ENCODE data around the gene CCDC201. TPM values are rescaled to one million over a fixed set of nuclear protein-coding genes. Genes with fewer than 3 reads are reported as not detected.

The CCDC201 gene
- total RNA-seq, 4 donors from 2014 or later, result not detected

DNA sequence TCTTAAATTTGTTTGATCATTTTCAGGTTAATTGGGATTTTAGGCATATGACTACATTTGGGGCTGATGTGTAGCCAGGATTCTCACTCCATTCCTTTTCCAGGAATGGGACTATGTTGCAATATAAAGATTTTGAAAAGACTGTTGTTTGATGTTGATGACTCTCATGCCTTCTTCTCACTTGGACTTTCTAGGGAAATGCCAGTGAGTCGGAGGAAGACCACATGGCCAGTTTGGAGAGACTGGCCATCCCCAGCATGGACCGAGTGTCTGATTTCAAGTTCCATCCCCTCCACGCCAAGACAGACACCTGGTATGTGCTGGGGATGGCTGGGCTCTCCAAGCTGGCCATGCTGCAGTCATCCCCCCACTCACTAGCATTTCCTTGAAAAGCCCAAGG is 42.7 kb upstream of the CCDC201 start:
- Histone ChIP-seq H3K9me3 (no peaks in the 10 kb centered on the region), H3K4me1 (peaks cover 0 to 26% (median 0%) of the 10 kb centered on the region in 4 donors), H3K36me3 (peaks cover 0 to 16% (median 0%) of the 10 kb centered on the region in 3 donors), H3K27ac (no peak overlapping the region), H3K27me3 (peaks cover 0 to 45% of the 10 kb centered on the region in 2 donors), H3K4me3 (no peak overlapping the region)
- 87 to 88% methylated on average over 3 of the region's 3 CpGs for WGBS, 2 donors
- no peak for DNase-seq (ENCODE audit: low spot score in 2 of 2)
- TF ChIP-seq POLR2A (IDR thresholded peaks at IDR 0.05) (no peak), EP300 (IDR thresholded peaks at IDR 0.05) (no peak)
- TF ChIP-seq, protein P1, sequence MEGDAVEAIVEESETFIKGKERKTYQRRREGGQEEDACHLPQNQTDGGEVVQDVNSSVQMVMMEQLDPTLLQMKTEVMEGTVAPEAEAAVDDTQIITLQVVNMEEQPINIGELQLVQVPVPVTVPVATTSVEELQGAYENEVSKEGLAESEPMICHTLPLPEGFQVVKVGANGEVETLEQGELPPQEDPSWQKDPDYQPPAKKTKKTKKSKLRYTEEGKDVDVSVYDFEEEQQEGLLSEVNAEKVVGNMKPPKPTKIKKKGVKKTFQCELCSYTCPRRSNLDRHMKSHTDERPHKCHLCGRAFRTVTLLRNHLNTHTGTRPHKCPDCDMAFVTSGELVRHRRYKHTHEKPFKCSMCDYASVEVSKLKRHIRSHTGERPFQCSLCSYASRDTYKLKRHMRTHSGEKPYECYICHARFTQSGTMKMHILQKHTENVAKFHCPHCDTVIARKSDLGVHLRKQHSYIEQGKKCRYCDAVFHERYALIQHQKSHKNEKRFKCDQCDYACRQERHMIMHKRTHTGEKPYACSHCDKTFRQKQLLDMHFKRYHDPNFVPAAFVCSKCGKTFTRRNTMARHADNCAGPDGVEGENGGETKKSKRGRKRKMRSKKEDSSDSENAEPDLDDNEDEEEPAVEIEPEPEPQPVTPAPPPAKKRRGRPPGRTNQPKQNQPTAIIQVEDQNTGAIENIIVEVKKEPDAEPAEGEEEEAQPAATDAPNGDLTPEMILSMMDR (IDR thresholded peaks at IDR 0.05), result no peak

DNA sequence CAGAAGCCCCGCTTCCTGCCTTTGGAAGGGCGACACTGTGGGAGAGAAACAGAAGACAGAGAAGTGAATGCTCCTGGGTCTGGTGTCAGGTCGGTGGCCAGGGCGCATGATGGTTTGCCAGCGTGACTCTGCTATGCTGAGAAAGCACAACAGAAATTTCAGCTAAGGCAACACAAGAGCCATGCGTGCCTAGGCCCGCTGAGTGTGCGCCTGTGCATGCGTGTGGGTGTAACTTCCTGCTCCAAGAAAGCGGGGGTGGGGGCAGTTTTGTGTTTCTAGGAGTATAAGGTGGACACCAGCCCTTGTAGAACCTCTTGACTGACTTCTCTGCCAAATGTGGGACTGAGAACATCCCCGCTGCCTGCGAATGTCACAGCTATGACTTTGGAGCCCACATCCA is 42.0 kb upstream of the CCDC201 start:
- 86 to 91% methylated on average over 11 to 12 of the region's 12 CpGs for WGBS, 2 donors
- H3K9me3 ChIP-seq, result no peaks in the 10 kb centered on the region
- DNase-seq (ENCODE audit: low spot score in 2 of 2), result no peak
- peaks cover 0 to 19% (median 0%) of the 10 kb centered on the region in 4 donors for H3K4me1 ChIP-seq
- TF ChIP-seq, protein P1 (IDR thresholded peaks at IDR 0.05), result no peak
- H3K4me3 ChIP-seq, result no peak overlapping the region
- peaks cover 0 to 39% of the 10 kb centered on the region in 2 donors for H3K27me3 ChIP-seq
- no peak overlapping the region for H3K27ac ChIP-seq
- H3K36me3 ChIP-seq, result peaks cover 0 to 16% (median 0%) of the 10 kb centered on the region in 3 donors

DNA sequence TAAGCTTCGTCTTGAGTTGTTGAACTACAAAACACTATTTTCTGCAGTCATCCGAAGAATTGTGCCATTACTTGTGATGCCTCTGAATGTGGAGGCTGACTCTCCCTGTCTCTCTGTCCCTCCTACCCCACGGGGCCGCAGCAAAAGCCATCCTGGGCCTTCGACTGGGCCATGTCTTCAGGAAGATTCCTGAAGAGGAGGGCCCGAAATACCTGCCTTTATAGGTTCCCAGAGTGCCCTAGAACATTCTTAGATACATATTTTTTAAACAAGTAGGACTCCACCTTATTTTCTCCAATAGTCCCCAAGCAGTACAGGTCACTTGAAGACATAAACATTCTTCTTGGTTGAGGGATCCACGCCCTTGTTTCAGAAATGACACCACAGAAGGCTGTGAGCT is 40.1 kb upstream of the CCDC201 start:
- H3K4me1 ChIP-seq, result peaks cover 0 to 4% (median 0%) of the 10 kb centered on the region in 4 donors
- peaks cover 0 to 20% of the 10 kb centered on the region in 2 donors for H3K27me3 ChIP-seq
- WGBS, 2 donors, result 86 to 90% methylated on average over 7 of the region's 7 CpGs
- H3K36me3 ChIP-seq, result peaks cover 0 to 16% (median 0%) of the 10 kb centered on the region in 3 donors
- H3K4me3 ChIP-seq, result no peak overlapping the region
- no peak for DNase-seq (ENCODE audit: low spot score in 2 of 2)
- peaks cover 0 to 3% (median 0%) of the 10 kb centered on the region in 4 donors for H3K9me3 ChIP-seq
- TF ChIP-seq POLR2A (IDR thresholded peaks at IDR 0.05), result no peak
- TF ChIP-seq EP300 (IDR thresholded peaks at IDR 0.05), result no peak
- TF ChIP-seq, protein P1 (IDR thresholded peaks at IDR 0.05), result no peak
- no peak overlapping the region for H3K27ac ChIP-seq

DNA sequence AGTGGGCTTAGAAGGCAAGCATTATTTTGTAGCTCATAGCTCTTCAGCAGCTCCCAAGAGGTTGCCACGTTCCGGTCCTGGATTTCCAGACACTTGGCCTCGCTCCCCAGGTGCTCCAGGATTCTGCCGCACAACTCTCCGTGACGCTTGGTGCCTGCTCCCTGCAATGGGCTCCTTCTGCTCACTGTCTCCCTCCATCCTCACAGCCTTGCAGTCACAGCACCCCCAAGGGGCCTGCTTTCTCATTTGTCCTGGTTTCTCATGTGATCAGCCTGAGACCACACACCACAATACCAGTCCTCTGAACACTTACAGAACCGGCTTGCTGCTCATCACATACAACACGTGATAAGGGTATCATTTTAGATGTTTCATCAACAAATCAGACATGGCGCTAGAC is 38.4 kb upstream of the CCDC201 start:
- Histone ChIP-seq H3K27ac (no peak overlapping the region), H3K4me1 (no peaks in the 10 kb centered on the region), H3K4me3 (no peak overlapping the region), H3K9me3 (peaks cover 0 to 3% (median 0%) of the 10 kb centered on the region in 4 donors), H3K36me3 (peaks cover 0 to 16% (median 0%) of the 10 kb centered on the region in 3 donors), H3K27me3 (peaks cover 0 to 7% of the 10 kb centered on the region in 2 donors)
- TF ChIP-seq POLR2A (IDR thresholded peaks at IDR 0.05) (no peak), EP300 (IDR thresholded peaks at IDR 0.05) (no peak)
- TF ChIP-seq, protein P1 (IDR thresholded peaks at IDR 0.05), result no peak
- 88 to 92% methylated on average over 9 of the region's 9 CpGs for WGBS, 2 donors
- no peak for DNase-seq (ENCODE audit: low spot score in 2 of 2)

DNA sequence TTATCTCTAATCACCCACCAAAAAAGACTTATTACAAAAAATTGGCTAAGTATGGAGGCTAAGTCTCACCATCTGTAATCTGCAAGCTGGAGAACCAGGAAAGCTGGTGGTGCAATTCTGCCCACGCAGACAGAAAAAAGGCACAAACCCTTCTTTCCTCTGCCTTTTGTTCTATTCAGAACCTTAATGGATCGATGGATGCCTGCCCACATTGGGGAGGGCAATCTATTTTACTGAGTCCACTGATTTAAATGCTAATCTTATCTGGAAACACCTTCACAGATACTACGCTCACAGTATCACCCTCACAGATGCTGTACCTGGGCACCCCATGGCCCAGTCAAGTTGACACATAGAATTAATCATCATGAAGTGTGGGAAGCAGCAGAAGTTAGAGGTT is 38.0 kb upstream of the CCDC201 start:
- TF ChIP-seq, protein P1 (IDR thresholded peaks at IDR 0.05), result no peak
- TF ChIP-seq POLR2A (IDR thresholded peaks at IDR 0.05) (no peak), EP300 (IDR thresholded peaks at IDR 0.05) (no peak)
- Histone ChIP-seq H3K4me1 (no peaks in the 10 kb centered on the region), H3K27me3 (peaks cover 0 to 3% of the 10 kb centered on the region in 2 donors), H3K4me3 (no peak overlapping the region), H3K9me3 (peaks cover 0 to 3% (median 0%) of the 10 kb centered on the region in 4 donors), H3K36me3 (peaks cover 0 to 16% (median 0%) of the 10 kb centered on the region in 3 donors), H3K27ac (no peak overlapping the region)
- 92% methylated on average over 3 of the region's 3 CpGs for WGBS, 2 donors
- DNase-seq (ENCODE audit: low spot score in 2 of 2), result no peak

Measured in tibial nerve (tissue), 4 donors.